NCI-H187 (cell line): ENCODE measurements around the gene COMMD9.
A peak's percentile ranks its signal among the peaks of the same experiment; 100 is the strongest.
"Not testable (repeated sequence)": the region's sequence is repeated elsewhere in the genome, so short reads cannot be mapped to it uniquely, and the experiment has no call there.

Experiments used
- DNase-seq, 2 experiments: peaks; one replicate each; lab custom pipeline; 2025; lab: John Stamatoyannopoulos, UW

The COMMD9 gene

DNA sequence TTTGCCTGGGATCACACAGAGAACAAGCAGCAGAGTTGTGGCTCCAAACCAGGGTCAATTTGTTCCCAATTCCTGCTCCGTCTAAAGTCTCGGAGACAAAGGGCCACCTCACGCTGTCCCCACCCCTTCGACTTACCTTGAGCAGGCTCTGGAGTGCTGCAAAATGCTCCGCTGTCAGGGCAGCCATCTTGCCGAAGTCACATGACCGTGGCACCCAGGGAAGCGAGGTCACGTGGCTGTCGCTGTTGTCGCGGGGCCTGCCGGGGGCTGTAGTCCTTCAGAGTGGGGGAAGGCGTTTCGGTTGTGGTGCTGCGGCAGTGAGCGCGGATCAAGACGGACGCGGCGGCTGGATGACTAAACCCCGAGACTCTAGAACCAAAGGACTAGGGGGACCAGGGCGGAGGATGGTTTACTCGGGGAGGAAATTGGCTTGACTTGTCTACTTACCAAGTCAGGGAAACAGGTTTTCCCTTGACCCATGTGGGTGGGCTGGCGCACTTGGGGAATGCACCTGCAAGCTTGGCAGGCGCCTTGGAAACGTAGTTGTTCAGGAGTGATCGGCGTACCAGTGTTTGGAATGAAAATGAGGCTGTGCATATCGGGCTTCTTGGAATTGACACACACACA, at the start of gene COMMD9:
TSS of gene COMMD9 (minus strand) at position 199 of the 627 bp plus-strand sequence. CDS start at position 187, 12 bp downstream.
- DNase-seq = peak; percentile 82 to 96

GRCh38 chr11:36333897-36334296, 44.7 kb upstream of the COMMD9 start:
- DNase-seq = no peak

- no peak for DNase-seq
Measured at GRCh38 chr11:36333468-36333867, 44.2 kb upstream of the COMMD9 start.

DNA sequence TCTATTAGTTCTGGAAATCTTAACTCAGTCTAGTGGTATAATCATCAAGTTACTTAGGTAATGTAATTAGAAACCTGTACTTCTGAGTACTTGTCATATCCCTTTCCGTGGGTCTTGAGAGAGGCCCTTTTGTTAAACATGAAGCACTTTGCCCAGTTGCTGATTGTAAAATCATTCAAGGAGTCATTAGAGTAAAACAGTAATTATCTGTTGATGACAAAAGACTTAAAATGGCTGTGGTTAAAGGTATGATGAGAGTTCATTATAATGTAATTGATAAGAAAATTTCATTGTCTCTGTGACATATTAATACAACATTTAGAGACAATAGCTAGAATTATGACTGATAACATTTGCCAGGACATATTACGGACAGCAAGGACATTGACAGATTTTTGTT, 41.2 kb upstream of the COMMD9 start:
- DNase-seq = no peak

GRCh38 chr11:36328966-36329673, 39.9 kb upstream of the COMMD9 start:
- no peak for DNase-seq

- DNase-seq = no peak
Measured at GRCh38 chr11:36326524-36327419, 37.5 kb upstream of the COMMD9 start.

GRCh38 chr11:36325403-36325802, 36.2 kb upstream of the COMMD9 start:
- not testable (repeated sequence) for DNase-seq

- DNase-seq = not testable (repeated sequence)
Measured at GRCh38 chr11:36324956-36325355, 35.7 kb upstream of the COMMD9 start.

GRCh38 chr11:36317992-36318391, 28.8 kb upstream of the COMMD9 start:
- DNase-seq = no peak

- no peak for DNase-seq
Measured at GRCh38 chr11:36316049-36316448, 26.8 kb upstream of the COMMD9 start.

- DNase-seq = no peak
Measured at GRCh38 chr11:36314434-36314767, 25.2 kb upstream of the COMMD9 start.

- no peak for DNase-seq
Measured at GRCh38 chr11:36313750-36314433, 24.7 kb upstream of the COMMD9 start.

DNA sequence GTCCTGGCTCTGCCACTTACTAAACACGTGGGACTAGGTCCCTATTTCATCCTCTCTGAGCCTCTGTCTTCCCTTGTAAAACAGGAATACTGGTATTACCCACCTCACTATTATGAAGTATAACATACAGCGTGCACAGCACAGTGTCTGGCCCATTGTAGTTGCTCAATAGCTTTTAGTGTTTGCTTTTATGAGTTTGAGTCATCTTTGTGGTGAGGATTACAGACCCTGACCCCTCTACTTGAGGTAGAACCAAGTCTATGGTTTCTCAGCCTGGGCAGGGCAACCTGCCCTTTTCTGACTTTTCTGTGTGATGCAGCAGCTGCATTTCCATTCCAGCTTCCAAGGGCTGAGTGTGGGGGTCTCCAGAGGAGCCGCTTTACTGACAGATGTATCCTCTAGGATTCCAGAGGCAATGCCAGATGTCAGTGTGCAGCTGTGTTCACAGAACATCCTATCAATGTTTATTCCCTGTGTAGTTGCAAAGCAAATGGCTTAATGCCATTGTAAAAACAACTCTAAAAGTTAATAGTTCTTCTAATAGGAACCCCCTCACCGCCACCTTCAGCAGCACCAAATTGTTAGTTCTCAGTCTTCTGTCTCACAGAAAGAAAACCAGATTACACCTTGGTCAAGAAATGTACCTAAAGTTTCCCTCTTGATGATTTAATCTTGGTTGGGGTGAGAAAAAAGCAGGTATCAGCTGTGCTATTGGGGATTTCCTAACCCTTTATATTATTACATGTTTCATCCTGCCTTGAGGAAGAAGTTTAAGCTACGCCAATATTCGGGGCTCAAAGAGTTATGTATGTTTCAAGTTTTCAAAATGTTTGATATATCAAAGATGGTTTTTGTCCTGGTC, 23.6 kb upstream of the COMMD9 start:
- no peak for DNase-seq

DNA sequence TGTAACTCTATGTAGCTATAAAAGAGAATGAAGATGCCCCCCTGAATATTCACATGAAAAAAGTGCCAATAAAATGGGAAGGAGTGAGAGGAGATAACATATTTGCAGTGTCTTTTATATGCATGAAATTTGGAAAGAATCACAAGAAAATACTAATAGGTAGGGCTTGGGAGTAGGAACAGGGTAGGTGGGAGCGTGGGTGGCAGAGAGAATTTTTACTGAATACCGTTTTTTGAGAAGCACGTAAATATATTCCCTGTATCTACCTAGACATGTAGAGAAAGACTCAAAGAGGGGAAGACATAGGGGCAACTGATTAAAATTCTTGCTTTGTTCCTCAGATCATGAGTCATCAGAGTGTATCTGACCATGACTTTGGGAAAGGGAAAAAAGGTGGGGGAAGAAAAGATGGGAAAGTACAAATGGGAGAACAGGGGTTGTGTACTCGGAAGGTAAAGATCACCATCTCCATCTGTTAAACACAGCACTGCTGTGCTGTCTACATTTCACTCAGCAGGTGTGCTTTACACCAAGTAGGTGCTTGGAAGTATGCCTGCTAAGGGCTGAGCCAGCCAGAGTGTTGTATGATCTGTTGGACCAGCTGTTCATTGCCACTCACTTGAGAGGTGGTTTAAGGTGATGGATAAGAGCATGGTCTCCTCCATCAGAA, 22.8 kb upstream of the COMMD9 start:
- peak in 1 of 2 experiments; percentile 10 for DNase-seq

GRCh38 chr11:36309779-36310178, 20.6 kb upstream of the COMMD9 start:
- DNase-seq = no peak

DNA sequence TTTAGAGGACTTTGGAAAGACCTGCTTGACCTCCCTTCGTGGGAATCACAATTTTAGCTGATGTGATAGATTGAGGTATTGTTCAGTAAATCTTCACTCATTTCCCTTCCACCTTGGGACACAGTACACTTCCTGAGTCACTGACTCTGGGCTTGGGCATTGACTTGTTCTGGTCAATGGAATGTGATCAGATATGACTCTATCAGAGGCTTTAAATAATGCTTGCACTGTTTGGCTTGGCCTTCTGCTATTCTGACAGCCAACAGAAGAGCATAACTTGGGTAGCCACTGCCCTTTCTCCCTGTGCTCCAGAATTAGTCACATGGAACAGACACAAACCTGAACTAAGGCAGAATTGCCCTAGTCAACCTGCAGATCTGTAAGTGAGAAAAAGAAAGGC, 19.4 kb upstream of the COMMD9 start:
- no peak for DNase-seq

DNA sequence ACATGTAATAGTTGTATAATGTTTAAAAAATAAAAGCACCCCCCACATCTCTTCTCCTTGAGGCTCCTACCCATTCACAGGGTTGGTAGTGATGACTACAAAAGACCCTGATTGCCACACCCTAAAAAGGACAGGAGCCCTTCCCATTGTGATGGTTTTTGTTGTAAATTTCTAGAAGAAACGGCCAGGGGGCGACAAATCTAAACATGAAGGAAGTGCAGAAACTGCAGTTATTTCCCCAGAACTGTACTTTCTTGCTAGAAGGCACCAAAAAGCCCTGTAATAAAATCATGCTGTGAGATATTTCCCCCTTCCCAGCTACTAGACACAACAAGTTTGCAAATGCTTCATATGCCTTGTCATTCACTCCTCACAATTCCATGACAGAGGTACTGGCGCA, 17.7 kb upstream of the COMMD9 start:
- DNase-seq = no peak

DNA sequence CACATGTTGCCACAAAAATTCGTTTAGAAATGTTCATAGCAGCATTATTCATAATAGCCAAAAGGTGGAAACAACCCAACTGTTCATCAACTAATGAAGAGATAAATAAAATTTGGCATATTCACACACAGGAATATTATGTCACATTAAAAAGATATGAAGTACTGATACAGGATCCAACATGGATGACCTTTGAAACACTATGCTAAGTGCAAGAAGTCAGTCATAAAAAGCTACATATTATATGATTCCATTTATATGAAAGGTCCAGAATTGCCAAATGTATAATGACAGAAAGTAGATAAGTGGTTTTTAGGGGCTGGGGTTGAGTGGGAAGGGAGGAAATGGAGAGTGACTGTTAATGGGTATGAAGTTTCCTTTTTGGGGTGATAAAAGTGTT, 15.8 kb upstream of the COMMD9 start:
- no peak for DNase-seq

DNA sequence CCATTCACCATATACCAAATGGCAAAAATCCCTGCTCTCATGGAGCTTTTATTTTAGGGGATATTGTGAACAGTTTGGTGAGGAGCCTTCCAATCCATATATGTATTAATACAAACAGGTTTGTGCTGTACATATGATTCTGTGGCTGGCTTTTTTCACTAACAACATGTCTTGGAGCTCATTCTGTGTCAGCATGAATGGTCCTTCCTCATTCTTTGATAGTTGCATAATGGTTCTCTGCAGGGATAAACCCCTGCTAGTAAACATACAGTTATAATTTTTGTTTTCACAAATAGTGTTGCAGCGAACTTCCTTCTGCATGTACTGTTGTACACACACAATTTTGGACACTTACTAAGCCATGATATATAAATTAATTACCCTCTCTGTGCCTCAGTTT, 15.1 kb upstream of the COMMD9 start:
- DNase-seq = no peak

GRCh38 chr11:36300650-36301049, 11.4 kb upstream of the COMMD9 start:
- no peak for DNase-seq
